Kidney (tissue), 14 donors: Measurements from ENCODE around the gene SAV1. TPM values are rescaled to one million over a fixed set of nuclear protein-coding genes. Genes with fewer than 3 reads are reported as not detected.

Experiments used
- DNase-seq, 5 donors: peaks; one replicate each; pipeline ENCODE4 v3.0.0-alpha.2; 2013 to 2020
- FAIRE-seq: peaks from 2 replicates; lab custom pipeline; 2012; peaks lifted over from hg19 to GRCh38; lab: Jason Lieb, UNC
- H3K27ac ChIP-seq, 2 donors: one replicate each; pipeline ENCODE4 v1.7.0; 2013; ENCODE audit warnings: low read depth in 2 of 2, low read length in 2 of 2, inconsistent platforms in 1 of 2
- H3K27me3 ChIP-seq: one replicate; pipeline ENCODE4 v1.7.1; 2013; ENCODE audit warnings: low read length, inconsistent platforms; ENCODE audit not compliant: control insufficient read depth, insufficient read depth
- H3K36me3 ChIP-seq, 3 donors: one replicate each; pipeline versions ENCODE4 v1.7.0 to v1.7.1; 2013; ENCODE audit warnings: low read length in 3 of 3, control low read depth in 1 of 3, inconsistent platforms in 1 of 3; ENCODE audit not compliant: insufficient read depth in 3 of 3, control insufficient read depth in 2 of 3
- H3K4me1 ChIP-seq, 3 donors: one replicate each; pipeline versions ENCODE4 v1.7.0 to v1.7.1; 2013; ENCODE audit warnings: low read length in 3 of 3, inconsistent platforms in 1 of 3, low read depth in 1 of 3; ENCODE audit not compliant: control insufficient read depth in 2 of 3, insufficient read depth in 2 of 3
- H3K4me3 ChIP-seq, 3 donors: one replicate each; pipeline versions ENCODE4 v1.7.0 to v1.8.1; 2013; ENCODE audit warnings: low read length in 3 of 3, control low read depth in 1 of 3, inconsistent platforms in 1 of 3
- H3K9ac ChIP-seq, 3 donors: one replicate each; pipeline versions ENCODE4 v1.7.0 to v1.7.1; 2013; ENCODE audit warnings: low read length in 3 of 3, control low read depth in 1 of 3, inconsistent platforms in 1 of 3
- H3K9me3 ChIP-seq, 3 donors: one replicate each; pipeline versions ENCODE4 v1.7.0 to v1.7.1; 2013; ENCODE audit warnings: low read length in 3 of 3, control low read depth in 1 of 3, inconsistent platforms in 1 of 3; ENCODE audit not compliant: control insufficient read depth in 2 of 3, insufficient read depth in 1 of 3
- intact Hi-C: fragments of 100-400 bp; cut with DNase I; formaldehyde crosslinking; loops from one replicate; pipeline ENCODE4 v1.11.1; 2022
- polyA plus RNA-seq: library from polyadenylated mRNA; stranded (reverse); fragments of 350-450 nt; fragmentation: Illumina TruSeq; extraction: RNeasy Lipid Tissue Mini Kit (QIAGEN cat#74804); gene quantifications from one replicate; pipeline ENCODE4 v1.2.3, GENCODE V29; 2014; ENCODE audit warnings: low read depth, low replicate concordance; ENCODE audit not compliant: insufficient read depth
- total RNA-seq: library from RNA; stranded (reverse); fragmentation: NEBNext Ultra II Directional; extraction: Animal tissue kit (Norgen Biotek cat#: 25700); gene quantifications from one replicate; pipeline ENCODE4 v1.2.1, GENCODE V29; 2021
- TF ChIP-seq, protein P1 (sequence below): IDR thresholded peaks from 3 replicates; pipeline ENCODE4 v1.5.1; 2012; ENCODE audit warnings: mild to moderate bottlenecking, moderate library complexity, borderline replicate concordance; ENCODE audit not compliant: insufficient read depth; ENCODE audit errors: extremely low read depth
- donor health status: control.
- donor health status: control.
- donor health status: control.
- donor health status: control.
- donor health status: control.
- donor health status: DM: yes; HTN: yes; CAD: no.
- donor health status: Normal renal cell carcinoma (clear cell type).

The SAV1 gene
- total and polyA plus RNA-seq, 2 donors from 2014 or later: 18.5 to 36.9 TPM

DNA sequence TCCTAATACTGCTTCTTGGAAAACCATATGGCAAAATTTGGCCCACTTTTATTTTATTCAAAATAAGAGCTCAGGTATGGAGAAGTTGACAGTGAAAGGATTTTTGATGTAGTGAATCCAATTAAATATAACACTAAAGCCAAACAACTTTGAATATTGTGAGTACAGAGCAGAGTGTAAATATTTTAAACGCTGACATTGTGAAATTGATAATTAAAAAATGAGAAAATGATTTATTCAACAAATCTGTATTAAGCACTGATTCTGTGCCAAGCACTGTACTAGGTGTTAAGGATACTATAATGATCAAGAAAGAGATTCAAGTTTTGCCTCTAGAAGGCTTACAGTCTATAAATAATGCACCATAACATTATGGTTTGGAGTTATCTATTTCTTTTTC, 57.6 kb downstream of the SAV1 start:
- Histone ChIP-seq H3K9me3 (no peaks in the 10 kb centered on the region), H3K27ac (no peak overlapping the region), H3K4me1 (no peaks in the 10 kb centered on the region), H3K27me3 (no peaks in the 10 kb centered on the region), H3K4me3 (no peak overlapping the region), H3K36me3 (no peaks in the 10 kb centered on the region), H3K9ac (no peak overlapping the region)
- TF ChIP-seq, protein P1, sequence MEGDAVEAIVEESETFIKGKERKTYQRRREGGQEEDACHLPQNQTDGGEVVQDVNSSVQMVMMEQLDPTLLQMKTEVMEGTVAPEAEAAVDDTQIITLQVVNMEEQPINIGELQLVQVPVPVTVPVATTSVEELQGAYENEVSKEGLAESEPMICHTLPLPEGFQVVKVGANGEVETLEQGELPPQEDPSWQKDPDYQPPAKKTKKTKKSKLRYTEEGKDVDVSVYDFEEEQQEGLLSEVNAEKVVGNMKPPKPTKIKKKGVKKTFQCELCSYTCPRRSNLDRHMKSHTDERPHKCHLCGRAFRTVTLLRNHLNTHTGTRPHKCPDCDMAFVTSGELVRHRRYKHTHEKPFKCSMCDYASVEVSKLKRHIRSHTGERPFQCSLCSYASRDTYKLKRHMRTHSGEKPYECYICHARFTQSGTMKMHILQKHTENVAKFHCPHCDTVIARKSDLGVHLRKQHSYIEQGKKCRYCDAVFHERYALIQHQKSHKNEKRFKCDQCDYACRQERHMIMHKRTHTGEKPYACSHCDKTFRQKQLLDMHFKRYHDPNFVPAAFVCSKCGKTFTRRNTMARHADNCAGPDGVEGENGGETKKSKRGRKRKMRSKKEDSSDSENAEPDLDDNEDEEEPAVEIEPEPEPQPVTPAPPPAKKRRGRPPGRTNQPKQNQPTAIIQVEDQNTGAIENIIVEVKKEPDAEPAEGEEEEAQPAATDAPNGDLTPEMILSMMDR: no peak
- DNase-seq (no peak), FAIRE-seq (no peak)
- intact Hi-C loops: loop anchor here (10.0 kb wide), 1 partner anchor 164 kb away; no protein-coding TSS in a partner anchor

DNA sequence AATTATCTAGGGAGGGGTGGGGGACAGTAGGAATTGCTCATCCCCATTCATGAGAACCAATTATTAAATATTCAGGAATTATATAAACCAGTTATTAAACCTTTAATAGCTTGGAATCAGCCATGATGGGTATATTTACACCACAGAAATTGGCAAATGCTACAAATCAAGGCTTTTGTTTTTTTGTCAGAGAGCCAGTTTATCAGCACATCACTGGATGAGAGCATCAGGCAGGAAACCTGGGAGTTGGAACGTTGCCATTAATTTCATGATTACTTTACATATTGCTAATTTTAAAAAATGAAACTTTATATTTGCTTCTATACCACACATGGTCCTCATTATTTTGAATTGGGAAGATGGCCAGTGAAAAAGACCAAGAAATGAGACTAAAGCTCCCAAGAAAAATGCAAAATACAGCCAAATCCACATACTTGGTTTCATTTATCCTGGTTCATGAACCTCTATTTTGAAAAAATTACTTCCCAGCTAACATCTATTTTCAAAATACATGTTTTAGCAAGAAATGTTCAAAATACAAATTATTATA, 59.7 kb downstream of the SAV1 start:
- Histone ChIP-seq H3K9ac (no peak overlapping the region), H3K27ac (no peak overlapping the region), H3K9me3 (no peaks in the 10 kb centered on the region), H3K4me1 (no peaks in the 10 kb centered on the region), H3K27me3 (no peaks in the 10 kb centered on the region), H3K4me3 (no peak overlapping the region), H3K36me3 (no peaks in the 10 kb centered on the region)
- no peak for DNase-seq
- FAIRE-seq: no peak
- TF ChIP-seq, protein P1: no peak
- intact Hi-C loops: no loop called here

GRCh38 chr14:50607761-50608160, 60.3 kb downstream of the SAV1 start:
- H3K9ac ChIP-seq: no peak overlapping the region
- no peaks in the 10 kb centered on the region for H3K9me3 ChIP-seq
- no peaks in the 10 kb centered on the region for H3K4me1 ChIP-seq
- intact Hi-C loops: no loop called here
- no peaks in the 10 kb centered on the region for H3K27me3 ChIP-seq
- H3K4me3 ChIP-seq: no peak overlapping the region
- H3K36me3 ChIP-seq: no peaks in the 10 kb centered on the region
- TF ChIP-seq, protein P1: no peak
- FAIRE-seq (no peak), DNase-seq (no peak)
- no peak overlapping the region for H3K27ac ChIP-seq

- no peak overlapping the region for H3K27ac ChIP-seq
- no peaks in the 10 kb centered on the region for H3K9me3 ChIP-seq
- TF ChIP-seq, protein P1: no peak
- no peaks in the 10 kb centered on the region for H3K4me1 ChIP-seq
- no peak for DNase-seq
- H3K27me3 ChIP-seq: no peaks in the 10 kb centered on the region
- H3K4me3 ChIP-seq: no peak overlapping the region
- no peak for FAIRE-seq
- no peaks in the 10 kb centered on the region for H3K36me3 ChIP-seq
- intact Hi-C loops: no loop called here
- no peak overlapping the region for H3K9ac ChIP-seq
These were observed 60.9 kb downstream of the SAV1 start for GRCh38 chr14:50607181-50607580.
